CD4-positive, CD25-positive, alpha-beta regulatory T cell (primary cell): ENCODE results near the gene LIPA. TPM values are rescaled to one million over a fixed set of nuclear protein-coding genes. Genes with fewer than 3 reads are reported as not detected.

ENCODE experiments used
- ATAC-seq, 2 donors: fragments of 150-1000 bp; cut with Tn5 transposase; one replicate each; pipeline ENCODE4 v1.10.0; 2021; ENCODE audit warnings: low read depth in 2 of 2, moderate number of reproducible peaks in 2 of 2, moderate library complexity in 1 of 2
- DNase-seq, 3 donors: peaks; one replicate each; pipeline versions ENCODE4 v3.0.0 to v3.0.0-alpha.2; 2012 to 2022; ENCODE audit warnings: mixed read lengths in 1 of 3
- H3K27ac ChIP-seq: one replicate; pipeline ENCODE4 v1.7.0; 2013; ENCODE audit warnings: mild to moderate bottlenecking, low read length; ENCODE audit not compliant: insufficient read depth, poor library complexity, severe bottlenecking
- H3K27me3 ChIP-seq: one replicate; pipeline ENCODE4 v1.7.0; 2013; ENCODE audit warnings: low read length; ENCODE audit not compliant: control insufficient read depth, insufficient read depth
- H3K36me3 ChIP-seq: one replicate; pipeline ENCODE4 v1.7.0; 2013; ENCODE audit warnings: mild to moderate bottlenecking, low read length, moderate library complexity; ENCODE audit not compliant: control insufficient read depth, insufficient read depth
- H3K4me1 ChIP-seq: 2 replicates; pipeline ENCODE4 v1.7.0; 2013; ENCODE audit warnings: mild to moderate bottlenecking, low read length; ENCODE audit not compliant: insufficient read depth, control insufficient read depth, poor library complexity, severe bottlenecking
- H3K4me3 ChIP-seq: one replicate; pipeline ENCODE4 v1.7.0; 2013; ENCODE audit warnings: low read depth, mild to moderate bottlenecking, low read length, moderate library complexity
- H3K9me3 ChIP-seq, 2 experiments: 1 replicate in 1 of 2; 2 replicates in 1 of 2; pipeline ENCODE4 v1.7.0; 2013; ENCODE audit warnings: low read length in 2 of 2, mild to moderate bottlenecking in 1 of 2, moderate library complexity in 1 of 2; ENCODE audit not compliant: control insufficient read depth in 2 of 2
- H3K27ac Mint-ChIP-seq, 3 donors: one replicate each; pipeline ENCODE4 v1.8.0; 2020 to 2022; ENCODE audit warnings: mild to moderate bottlenecking in 3 of 3, mixed read lengths in 3 of 3, moderate library complexity in 2 of 3
- H3K27me3 Mint-ChIP-seq: one replicate; pipeline ENCODE4 v1.8.0; 2022; ENCODE audit warnings: mild to moderate bottlenecking, mixed read lengths
- H3K36me3 Mint-ChIP-seq: one replicate; pipeline ENCODE4 v1.8.0; 2020; ENCODE audit warnings: mixed read lengths
- H3K4me1 Mint-ChIP-seq, 4 donors: one replicate each; pipeline ENCODE4 v1.8.0; 2020 to 2022; ENCODE audit warnings: mixed read lengths in 4 of 4, mild to moderate bottlenecking in 1 of 4
- H3K4me3 Mint-ChIP-seq, 4 donors: one replicate each; pipeline ENCODE4 v1.8.0; 2020 to 2022; ENCODE audit warnings: mild to moderate bottlenecking in 4 of 4, mixed read lengths in 4 of 4, moderate library complexity in 3 of 4
- H3K9me3 Mint-ChIP-seq, 7 donors: one replicate each; pipeline ENCODE4 v1.8.0; 2020 to 2022; ENCODE audit warnings: mixed read lengths in 7 of 7, mild to moderate bottlenecking in 3 of 7, moderate library complexity in 2 of 7
- polyA plus RNA-seq, 4 donors: library from polyadenylated mRNA; unstranded; fragments of 300-500 nt; fragmentation: Illumina TruSeq; gene quantifications; one replicate each; pipeline ENCODE4 v1.2.3, GENCODE V29; 2021
- total RNA-seq: library from RNA; stranded (reverse); gene quantifications from one replicate; pipeline ENCODE4 v1.2.3, GENCODE V29; 2022

Gene LIPA
- total and polyA plus RNA-seq, 5 donors from 2014 or later, result 25.2 to 99.9 (median 92.2) TPM

DNA sequence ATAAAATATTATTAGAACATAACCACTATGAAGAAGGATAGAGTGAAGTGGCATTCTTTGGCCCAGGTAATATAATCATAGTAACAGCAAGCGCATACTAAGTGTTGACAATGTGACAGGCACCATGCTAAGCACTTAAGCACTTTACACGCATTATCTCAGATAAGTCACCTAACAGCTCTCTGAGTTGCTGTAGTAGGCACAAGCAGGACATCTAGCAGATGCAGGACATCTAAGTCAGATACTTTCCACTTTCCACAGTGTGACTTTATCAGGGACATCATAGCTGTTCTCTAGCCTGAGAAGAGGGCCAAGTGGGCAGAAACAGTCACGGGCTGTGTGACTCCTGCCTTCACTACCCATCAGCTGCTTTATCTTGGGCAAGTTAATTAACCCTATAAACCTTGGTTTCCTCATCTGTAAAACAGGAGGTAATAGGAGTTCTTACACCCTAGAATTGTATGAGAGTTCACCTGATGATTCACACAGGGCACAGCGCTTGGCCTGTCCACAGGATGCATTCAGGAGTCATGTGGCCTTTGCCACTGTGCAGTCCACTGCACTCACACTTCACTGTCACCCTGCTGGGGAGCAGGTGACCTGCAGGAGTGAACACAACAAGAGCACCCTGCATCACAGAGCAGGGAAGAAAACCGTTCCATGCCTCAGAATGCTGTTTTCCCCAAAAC is 12.5 kb downstream of the LIPA start:
- H3K4me3 Mint-ChIP-seq, result no peak overlapping the region
- peaks cover 41% of the 10 kb centered on the region for H3K36me3 Mint-ChIP-seq
- DNase-seq, result no peak
- Histone ChIP-seq H3K27me3 (no peaks in the 10 kb centered on the region), H3K4me3 (no peak overlapping the region), H3K9me3 (no peaks in the 10 kb centered on the region), H3K27ac (no peak overlapping the region), H3K36me3 (peaks cover 29% of the 10 kb centered on the region), H3K4me1 (no peaks in the 10 kb centered on the region)
- no peaks in the 10 kb centered on the region for H3K9me3 Mint-ChIP-seq
- no peak for ATAC-seq
- no peaks in the 10 kb centered on the region for H3K27me3 Mint-ChIP-seq
- peaks cover 0 to 21% (median 14%) of the 10 kb centered on the region in 4 donors for H3K4me1 Mint-ChIP-seq
- H3K27ac Mint-ChIP-seq, result peak overlapping the region in 1 of 3 donors; percentile 23

- H3K9me3 ChIP-seq, result no peaks in the 10 kb centered on the region
- H3K36me3 Mint-ChIP-seq, result peaks cover 49% of the 10 kb centered on the region
- peaks cover 0 to 16% (median 8%) of the 10 kb centered on the region in 4 donors for H3K4me1 Mint-ChIP-seq
- ATAC-seq (no peak), DNase-seq (no peak)
- no peaks in the 10 kb centered on the region for H3K9me3 Mint-ChIP-seq
- no peaks in the 10 kb centered on the region for H3K4me1 ChIP-seq
- no peak overlapping the region for H3K4me3 Mint-ChIP-seq
- H3K27me3 Mint-ChIP-seq, result no peaks in the 10 kb centered on the region
- no peak overlapping the region for H3K4me3 ChIP-seq
- peaks cover 33% of the 10 kb centered on the region for H3K36me3 ChIP-seq
- H3K27ac ChIP-seq, result no peak overlapping the region
- H3K27ac Mint-ChIP-seq, result peak overlapping the region in 1 of 3 donors; percentile 64
- no peaks in the 10 kb centered on the region for H3K27me3 ChIP-seq
These were observed 13.7 kb downstream of the LIPA start for GRCh38 chr10:89237849-89238248.

DNA sequence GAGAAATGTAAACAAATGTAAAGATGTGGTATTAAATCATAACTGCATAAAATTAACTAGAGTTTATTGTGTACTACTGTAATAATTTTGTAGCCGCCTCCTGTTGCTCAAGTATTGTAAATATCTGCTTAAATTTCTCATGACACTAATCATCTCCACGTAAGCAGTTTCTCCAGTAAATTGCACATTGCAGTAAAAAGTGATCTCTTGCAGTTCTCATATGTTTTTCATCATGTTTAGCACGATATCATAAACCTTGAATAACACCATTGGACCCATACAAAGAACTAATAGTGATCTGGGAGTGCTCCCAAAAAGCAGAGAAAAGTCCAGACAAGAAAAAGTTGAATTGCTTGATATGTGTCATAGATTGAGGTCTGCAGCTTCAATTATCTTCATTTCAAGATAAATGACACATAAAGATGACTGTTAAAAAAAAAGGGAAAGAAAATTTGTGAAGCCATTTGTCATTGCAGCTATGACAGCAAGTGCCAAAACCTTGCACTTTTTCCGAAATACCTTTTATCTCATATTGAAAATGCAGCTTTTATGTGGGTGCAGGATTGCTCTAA is 15.3 kb downstream of the LIPA start:
- H3K27me3 Mint-ChIP-seq, result no peaks in the 10 kb centered on the region
- no peaks in the 10 kb centered on the region for H3K9me3 ChIP-seq
- no peaks in the 10 kb centered on the region for H3K27me3 ChIP-seq
- no peaks in the 10 kb centered on the region for H3K9me3 Mint-ChIP-seq
- no peak overlapping the region for H3K4me3 ChIP-seq
- no peak overlapping the region for H3K4me3 Mint-ChIP-seq
- no peak overlapping the region for H3K27ac Mint-ChIP-seq
- no peak for DNase-seq
- H3K4me1 ChIP-seq, result no peaks in the 10 kb centered on the region
- peaks cover 0 to 13% (median 2%) of the 10 kb centered on the region in 4 donors for H3K4me1 Mint-ChIP-seq
- ATAC-seq, result no peak
- peaks cover 37% of the 10 kb centered on the region for H3K36me3 ChIP-seq
- no peak overlapping the region for H3K27ac ChIP-seq
- peaks cover 50% of the 10 kb centered on the region for H3K36me3 Mint-ChIP-seq

- no peaks in the 10 kb centered on the region for H3K27me3 ChIP-seq
- peaks cover 0 to 13% (median 1%) of the 10 kb centered on the region in 4 donors for H3K4me1 Mint-ChIP-seq
- no peaks in the 10 kb centered on the region for H3K9me3 Mint-ChIP-seq
- H3K36me3 ChIP-seq, result peaks cover 30% of the 10 kb centered on the region
- no peaks in the 10 kb centered on the region for H3K4me1 ChIP-seq
- H3K27me3 Mint-ChIP-seq, result no peaks in the 10 kb centered on the region
- H3K4me3 Mint-ChIP-seq, result no peak overlapping the region
- H3K36me3 Mint-ChIP-seq, result peaks cover 44% of the 10 kb centered on the region
- H3K4me3 ChIP-seq, result no peak overlapping the region
- H3K9me3 ChIP-seq, result no peaks in the 10 kb centered on the region
- ATAC-seq, result no peak
- H3K27ac Mint-ChIP-seq, result no peak overlapping the region
- H3K27ac ChIP-seq, result no peak overlapping the region
- DNase-seq, result no peak
These were observed 16.3 kb downstream of the LIPA start for GRCh38 chr10:89235073-89235798.

- H3K36me3 Mint-ChIP-seq, result peaks cover 42% of the 10 kb centered on the region
- DNase-seq (no peak), ATAC-seq (no peak)
- H3K4me1 ChIP-seq, result no peaks in the 10 kb centered on the region
- H3K9me3 ChIP-seq, result no peaks in the 10 kb centered on the region
- H3K4me1 Mint-ChIP-seq, result peaks cover 0 to 8% (median 0%) of the 10 kb centered on the region in 4 donors
- no peak overlapping the region for H3K27ac Mint-ChIP-seq
- no peak overlapping the region for H3K27ac ChIP-seq
- peaks cover 30% of the 10 kb centered on the region for H3K36me3 ChIP-seq
- no peaks in the 10 kb centered on the region for H3K27me3 Mint-ChIP-seq
- no peak overlapping the region for H3K4me3 Mint-ChIP-seq
- peaks cover 0 to 2% (median 0%) of the 10 kb centered on the region in 7 donors for H3K9me3 Mint-ChIP-seq
- H3K4me3 ChIP-seq, result no peak overlapping the region
- no peaks in the 10 kb centered on the region for H3K27me3 ChIP-seq
These were observed 18.5 kb downstream of the LIPA start for GRCh38 chr10:89233033-89233432.

DNA sequence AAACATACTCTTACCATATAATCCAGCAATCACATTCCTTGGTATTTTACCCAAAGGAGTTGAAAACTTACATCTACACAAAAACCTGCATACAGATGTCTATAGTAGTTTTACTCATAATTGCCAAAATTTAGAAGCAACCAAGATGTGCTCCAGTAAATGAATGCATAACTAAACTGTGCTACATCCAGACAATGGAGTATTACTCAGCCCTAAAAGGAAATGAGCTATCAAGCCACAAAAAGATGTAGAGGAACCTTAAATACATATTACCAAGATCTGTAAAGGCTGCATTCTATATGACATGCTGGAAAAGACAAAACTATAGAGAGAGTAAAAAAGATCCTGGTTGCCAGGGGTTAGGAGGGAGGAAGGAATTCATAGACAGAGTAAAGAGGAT is 22.6 kb downstream of the LIPA start:
- H3K27ac Mint-ChIP-seq, result no peak overlapping the region
- H3K27me3 Mint-ChIP-seq, result no peaks in the 10 kb centered on the region
- Histone ChIP-seq H3K27ac (no peak overlapping the region), H3K4me3 (no peak overlapping the region), H3K9me3 (no peaks in the 10 kb centered on the region), H3K36me3 (peaks cover 38% of the 10 kb centered on the region), H3K27me3 (no peaks in the 10 kb centered on the region), H3K4me1 (no peaks in the 10 kb centered on the region)
- DNase-seq (no peak), ATAC-seq (no peak)
- H3K4me1 Mint-ChIP-seq, result peaks cover 0 to 4% (median 0%) of the 10 kb centered on the region in 4 donors
- H3K36me3 Mint-ChIP-seq, result peaks cover 40% of the 10 kb centered on the region
- peaks cover 0 to 2% (median 0%) of the 10 kb centered on the region in 7 donors for H3K9me3 Mint-ChIP-seq
- H3K4me3 Mint-ChIP-seq, result no peak overlapping the region

DNA sequence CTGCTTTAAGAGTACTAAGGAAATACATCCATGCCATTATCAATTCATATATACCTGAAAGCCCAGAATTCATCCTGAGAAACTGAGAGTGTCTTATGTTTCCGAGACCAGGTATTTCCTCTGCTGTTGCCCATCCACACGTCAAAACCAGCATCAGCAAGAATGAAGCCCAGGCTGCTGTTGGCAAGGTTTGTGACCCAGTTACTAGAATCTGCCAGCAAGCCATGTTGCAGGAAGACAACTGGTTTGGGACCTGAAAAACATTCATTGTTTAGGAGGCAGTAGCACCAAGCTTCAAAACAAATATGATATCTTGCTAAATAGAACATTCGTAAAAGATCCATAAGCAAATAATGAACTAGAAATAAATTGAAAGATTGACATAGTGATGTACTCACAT is 23.4 kb downstream of the LIPA start:
- H3K27ac ChIP-seq, result no peak overlapping the region
- H3K36me3 Mint-ChIP-seq, result peaks cover 35% of the 10 kb centered on the region

More for the DNA sequence above, 23.4 kb downstream of the LIPA start:
- no peak for ATAC-seq
- Mint-ChIP-seq H3K27ac (no peak overlapping the region), H3K4me3 (no peak overlapping the region), H3K4me1 (peaks cover 0 to 4% (median 0%) of the 10 kb centered on the region in 4 donors), H3K27me3 (no peaks in the 10 kb centered on the region), H3K9me3 (peaks cover 0 to 2% (median 0%) of the 10 kb centered on the region in 7 donors)
- H3K36me3 ChIP-seq, result peaks cover 39% of the 10 kb centered on the region
- H3K9me3 ChIP-seq, result no peaks in the 10 kb centered on the region
- DNase-seq, result no peak
- H3K4me3 ChIP-seq, result no peak overlapping the region
- no peaks in the 10 kb centered on the region for H3K4me1 ChIP-seq
- no peaks in the 10 kb centered on the region for H3K27me3 ChIP-seq
